Esophagus muscularis mucosa (tissue), 3 donors: ENCODE data around the gene OR2S2.

Experiments
- CTCF ChIP-seq, 3 experiments: fragments of 200-600 bp in 2 of 3; fragments of 450-650 bp in 1 of 3; sonication (generic) in 2 of 3; IDR thresholded peaks; one replicate each; pipeline ENCODE4 v1.5.1; 2017 to 2019; ENCODE audit warnings: antibody characterized with exemption in 3 of 3, mild to moderate bottlenecking in 2 of 3, moderate library complexity in 1 of 3
- POLR2A ChIP-seq: fragments of 450-650 bp; IDR thresholded peaks from one replicate; pipeline ENCODE4 v1.6.1; 2017; ENCODE audit warnings: antibody characterized with exemption, moderate library complexity, mild to moderate bottlenecking, low read depth
- POLR2AphosphoS5 ChIP-seq, 2 donors: sonication (generic); formaldehyde crosslinking; IDR thresholded peaks; one replicate each; pipeline ENCODE4 v1.6.1; 2017; ENCODE audit warnings: antibody characterized with exemption in 2 of 2

GRCh38 chr9:35951736-35952135 lies 6.2 kb downstream of the OR2S2 start:
- TF ChIP-seq CTCF (IDR thresholded peaks at IDR 0.05) (no peak), POLR2A (no peak), POLR2AphosphoS5 (IDR thresholded peaks at IDR 0.05) (peak in 1 of 2 donors; percentile 36)
